CD4-positive, alpha-beta T cell treated with Interleukin-17A for 1 hour (primary cell): ENCODE results near the gene LKAAEAR1.

Experiments
- DNase-seq: peaks from one replicate; pipeline ENCODE4 v3.0.0-alpha.2; 2020

The LKAAEAR1 gene

GRCh38 chr20:64049878-64050260 lies 34.3 kb downstream of the LKAAEAR1 start:
- no peak for DNase-seq

DNA sequence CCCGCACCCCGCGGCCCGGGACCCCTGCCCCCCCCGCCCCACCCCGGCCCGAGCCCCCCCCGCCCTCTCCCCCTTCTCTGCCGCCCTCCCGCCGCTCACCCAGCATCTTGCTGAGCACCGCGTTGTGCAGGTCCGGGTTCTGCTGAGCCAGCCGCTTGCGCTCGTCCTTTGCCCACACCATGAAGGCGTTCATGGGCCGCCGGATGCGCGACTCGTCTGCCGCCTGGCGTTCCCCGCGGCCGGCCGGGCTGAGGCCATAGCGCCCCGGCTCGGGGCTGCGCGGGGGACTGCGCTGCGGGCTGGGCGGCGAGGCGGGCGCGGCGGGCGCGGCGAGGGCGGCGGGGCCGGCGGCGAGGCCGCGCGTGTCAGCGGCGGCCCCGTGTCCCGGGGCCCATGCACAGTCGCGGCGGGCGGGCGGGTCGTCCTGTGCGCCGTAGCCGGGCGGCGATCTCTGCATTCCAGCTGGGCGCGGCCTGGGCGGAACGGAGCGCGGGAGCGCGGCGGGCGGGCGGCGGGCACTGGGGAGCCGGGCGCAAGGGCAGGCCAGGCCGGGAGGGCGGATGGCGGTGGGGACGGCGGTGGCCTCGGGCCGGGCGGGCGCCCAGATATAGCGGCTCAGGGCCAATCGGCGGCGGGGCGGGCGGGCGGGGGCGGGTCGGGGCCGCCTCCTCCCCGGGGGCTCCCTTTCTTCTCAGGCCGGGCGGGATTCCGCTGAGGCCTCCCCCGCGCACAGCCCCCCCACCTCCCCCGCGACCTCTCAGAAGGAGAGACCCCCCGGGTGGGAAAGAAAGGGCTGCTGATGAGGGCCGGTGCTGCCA lies 34.9 kb downstream of the LKAAEAR1 start, which contains the start of gene SOX18:
TSS of gene SOX18 (minus strand) at position 580 of the 818 bp plus-strand sequence. CDS start at position 457, 123 bp downstream.
- DNase-seq = no peak

GRCh38 chr20:64048402-64049044 lies 35.7 kb downstream of the LKAAEAR1 start:
- no peak for DNase-seq

GRCh38 chr20:64047968-64048401 lies 36.2 kb downstream of the LKAAEAR1 start:
- DNase-seq = no peak

DNA sequence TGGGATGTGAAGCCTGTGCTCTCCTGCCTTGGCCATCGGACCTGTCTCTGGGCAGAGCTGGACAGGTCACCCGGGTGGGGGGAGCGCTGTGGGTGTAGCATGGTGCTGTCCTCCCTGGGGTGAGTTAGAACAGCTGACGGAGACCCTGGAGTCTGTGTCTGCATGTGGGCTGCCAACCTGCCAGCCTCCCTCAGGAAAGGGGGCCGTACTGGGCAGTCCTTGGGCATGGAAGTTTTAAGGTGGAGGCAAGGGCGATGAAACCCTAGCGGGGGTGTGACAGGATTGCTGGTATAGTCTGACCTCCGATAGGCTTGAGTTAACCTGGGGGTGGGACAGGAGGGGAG lies 37.2 kb downstream of the LKAAEAR1 start:
- no peak for DNase-seq

DNA sequence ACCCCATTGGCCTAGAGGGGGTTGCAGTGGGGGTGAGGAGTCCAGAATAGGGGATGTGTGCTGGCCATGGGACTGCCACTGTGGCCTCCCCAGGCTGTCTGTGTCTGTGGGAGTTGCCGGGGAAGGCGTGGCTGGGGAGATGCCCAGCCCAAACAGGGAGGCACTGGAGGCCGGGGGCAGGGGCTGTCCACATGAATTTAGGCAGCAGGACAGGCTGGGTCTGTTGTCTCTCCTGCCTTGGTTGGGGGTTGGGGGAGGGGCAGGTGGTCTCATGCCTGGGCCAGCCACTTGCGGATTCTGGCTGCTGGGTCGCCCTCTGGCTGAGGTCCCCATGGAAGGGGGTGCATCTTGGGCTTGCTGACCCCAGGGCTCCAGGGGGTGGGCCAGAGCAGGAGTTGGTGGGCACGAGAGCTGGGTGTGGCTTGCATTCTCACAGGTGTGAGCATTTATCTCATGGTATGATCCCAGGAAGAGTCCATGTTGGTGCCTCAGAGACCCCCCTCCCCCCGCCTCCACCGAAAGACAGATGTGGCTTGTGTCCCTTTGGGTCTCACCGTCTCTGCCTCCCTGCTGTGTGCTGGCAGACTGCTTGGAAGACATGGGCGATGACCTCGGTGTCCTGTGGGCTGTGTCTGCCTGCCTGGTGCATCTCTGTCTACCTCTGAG lies 38.7 kb downstream of the LKAAEAR1 start:
- no peak for DNase-seq

GRCh38 chr20:64044484-64045247 lies 39.5 kb downstream of the LKAAEAR1 start:
- DNase-seq = no peak

DNA sequence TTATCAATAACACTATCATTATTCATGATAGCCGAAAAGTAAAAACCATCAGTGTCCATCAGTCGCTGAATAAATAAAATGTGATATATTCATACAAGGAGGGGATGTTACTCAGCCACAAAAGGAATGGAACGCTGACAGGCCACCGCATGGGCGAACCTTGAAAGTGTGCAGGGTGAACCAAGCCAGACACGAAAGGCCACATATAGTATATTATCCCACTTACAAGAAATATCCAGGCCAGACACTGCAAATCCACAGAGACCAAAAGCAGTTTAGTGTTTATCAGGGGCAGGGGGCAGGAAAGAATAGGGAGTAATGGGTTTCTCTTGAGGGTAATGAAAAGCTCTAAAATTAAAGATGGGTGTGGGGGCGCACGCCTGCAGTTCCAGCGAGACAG lies 40.4 kb downstream of the LKAAEAR1 start:
- DNase-seq = no peak

- DNase-seq = no peak
Observed at GRCh38 chr20:64042054-64042781, 42.0 kb downstream of the LKAAEAR1 start.

- DNase-seq = no peak
Observed at GRCh38 chr20:64041781-64042053, 42.5 kb downstream of the LKAAEAR1 start.

- no peak for DNase-seq
Observed at GRCh38 chr20:64041040-64041780, 43.0 kb downstream of the LKAAEAR1 start.

DNA sequence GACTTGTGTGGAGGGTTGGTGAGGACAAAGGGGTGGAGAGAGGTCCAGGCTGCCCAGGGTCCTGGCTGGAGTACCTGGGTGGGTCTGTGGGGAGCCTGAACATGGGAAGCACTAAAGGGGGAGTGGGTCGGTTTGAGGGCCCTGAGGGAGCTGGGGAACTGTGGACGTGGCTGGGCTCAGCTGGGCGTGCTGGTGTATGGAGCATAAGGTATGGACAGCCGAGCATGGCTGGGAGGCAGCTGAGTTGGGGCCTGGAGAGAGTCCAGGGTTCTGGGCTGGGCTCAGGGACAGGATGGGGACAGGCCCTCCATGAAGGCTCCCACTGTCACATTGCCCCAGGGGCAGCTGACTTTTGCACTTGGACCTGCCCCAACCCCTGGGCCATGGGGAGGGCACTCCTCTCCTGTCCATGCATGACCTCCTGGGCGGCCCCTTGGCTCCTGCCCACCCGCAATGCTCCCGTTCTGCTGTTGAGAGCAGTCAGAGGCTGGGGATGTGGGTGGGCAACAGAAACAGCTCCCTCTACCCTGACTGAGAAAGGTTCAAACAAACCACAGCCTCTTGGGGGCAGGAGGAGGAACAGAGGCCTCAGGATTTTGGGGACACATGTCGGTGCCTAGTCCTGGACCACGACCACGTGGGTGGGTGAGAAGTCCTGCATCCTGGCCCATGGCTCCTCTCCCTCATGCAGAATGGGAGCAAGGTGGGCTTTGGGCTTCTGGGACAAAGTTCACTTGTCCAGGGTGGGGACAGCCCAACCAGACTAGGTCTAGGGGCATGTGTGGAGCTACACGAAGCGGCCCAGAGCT lies 43.8 kb downstream of the LKAAEAR1 start:
- DNase-seq = no peak

DNA sequence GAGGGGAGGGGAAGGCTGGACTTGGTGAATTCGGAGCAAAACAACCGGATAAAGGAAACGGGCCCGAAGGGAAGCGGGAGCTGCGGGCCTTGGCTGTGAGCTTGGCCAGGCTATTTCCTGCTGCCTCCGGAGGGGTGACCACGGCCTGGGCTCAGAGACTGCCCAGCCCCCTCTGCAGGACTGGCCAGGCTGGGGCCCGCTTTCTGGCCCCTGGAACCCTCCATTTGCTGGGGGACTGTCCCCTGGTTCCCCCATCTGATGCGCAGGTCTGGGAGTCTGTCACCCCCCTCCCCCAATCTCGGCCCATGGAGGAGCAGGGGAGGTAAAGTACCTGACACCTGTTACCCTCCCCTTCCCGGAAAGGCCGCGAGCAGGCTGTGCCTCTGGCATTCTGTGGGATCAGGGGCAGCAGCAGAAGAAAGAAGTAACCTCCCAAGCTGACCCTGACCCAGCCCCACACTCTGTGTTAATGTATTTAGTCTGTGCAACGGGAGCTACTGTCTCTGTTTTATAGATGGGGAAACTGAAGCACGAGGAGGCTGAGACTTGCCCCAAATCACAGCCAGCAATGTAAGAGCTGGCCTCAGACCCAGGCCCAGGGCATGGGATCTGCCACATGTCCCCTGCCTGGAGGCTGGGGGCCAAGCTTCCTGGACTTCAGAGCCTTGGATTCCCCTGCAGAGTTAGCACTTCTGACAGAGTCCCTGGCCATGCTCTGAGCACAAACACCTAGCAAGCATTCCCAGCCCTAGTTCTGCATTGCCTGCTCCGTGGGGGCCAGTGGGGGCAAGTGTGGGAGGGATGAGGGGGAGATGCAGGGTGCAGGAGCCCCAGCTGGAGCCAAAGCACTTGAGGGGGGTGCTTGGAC lies 44.7 kb downstream of the LKAAEAR1 start:
- DNase-seq = no peak

GRCh38 chr20:64038565-64039292 lies 45.5 kb downstream of the LKAAEAR1 start:
- DNase-seq = peak; percentile 79

DNA sequence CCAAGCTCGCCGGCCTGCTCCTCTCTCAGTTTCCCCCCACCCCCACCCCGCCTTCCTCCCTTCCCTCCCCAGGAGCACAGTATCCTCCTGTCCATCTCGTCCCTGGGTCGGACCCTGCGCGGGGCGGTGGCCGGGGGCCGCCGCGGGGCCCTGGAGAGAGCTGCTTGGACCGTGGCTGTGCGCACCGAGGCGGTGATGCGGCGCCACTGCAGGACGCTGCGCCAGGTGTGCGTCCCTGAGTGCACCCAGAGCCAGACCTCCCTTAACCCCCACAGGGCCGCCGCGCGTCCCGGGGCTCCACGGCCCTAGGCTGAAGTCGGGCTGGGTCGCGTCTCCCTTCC lies 46.0 kb downstream of the LKAAEAR1 start:
- DNase-seq = no peak

GRCh38 chr20:64037498-64038213 lies 46.5 kb downstream of the LKAAEAR1 start:
- no peak for DNase-seq

GRCh38 chr20:64037199-64037497 lies 47.0 kb downstream of the LKAAEAR1 start:
- no peak for DNase-seq

GRCh38 chr20:64036346-64037198 lies 47.6 kb downstream of the LKAAEAR1 start:
- no peak for DNase-seq
